ENCODE data around the gene PSG3.
"Not testable (repeated sequence)": the region's sequence is repeated elsewhere in the genome, so short reads cannot be mapped to it uniquely, and the experiment has no call there.

DNA sequence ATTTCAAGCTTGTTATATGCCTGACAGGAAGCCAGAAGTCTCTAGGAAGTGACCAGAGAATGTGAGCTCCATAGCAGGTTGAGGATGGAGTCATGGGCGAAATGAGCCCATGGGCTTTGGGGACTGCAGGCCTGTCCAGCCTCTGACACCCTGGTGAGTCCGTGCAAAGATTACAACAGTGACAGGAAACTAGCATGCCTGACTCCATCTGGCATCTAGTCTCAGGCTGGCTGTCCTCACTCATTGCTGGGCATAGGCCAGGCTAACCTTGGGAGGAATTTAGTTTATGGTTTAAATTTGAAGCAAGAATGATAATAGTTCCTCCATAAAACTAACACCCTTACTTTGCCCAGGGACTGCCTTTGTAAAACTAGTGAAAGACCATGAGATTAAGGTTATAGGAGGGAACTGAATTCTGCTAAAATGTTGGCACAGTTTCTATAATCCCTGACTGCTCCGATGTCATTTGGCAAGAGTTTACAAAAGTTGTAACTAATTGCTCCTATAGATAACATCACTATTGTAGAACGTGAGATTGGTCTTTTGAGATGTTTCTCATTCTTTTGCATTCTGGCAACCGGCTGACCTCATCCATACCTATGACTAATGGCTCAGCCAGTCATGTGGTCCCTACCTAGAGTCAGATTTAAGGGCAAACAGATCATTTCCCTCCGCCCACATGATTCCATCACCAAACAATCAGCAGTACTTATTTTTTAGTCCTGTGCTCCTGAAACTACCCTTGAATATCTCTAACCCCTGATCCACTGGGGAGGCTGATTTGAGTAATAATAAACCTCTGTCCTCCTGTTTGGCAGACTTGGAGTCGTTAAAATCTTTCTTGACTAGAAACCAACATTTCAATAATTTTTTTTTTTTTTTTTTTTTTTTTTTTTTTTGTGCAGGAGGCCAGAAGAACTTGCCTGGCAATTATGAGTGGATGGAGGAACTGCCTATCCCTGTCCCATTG, 21.0 kb upstream of the PSG3 start:
- TF ChIP-seq, protein P1, sequence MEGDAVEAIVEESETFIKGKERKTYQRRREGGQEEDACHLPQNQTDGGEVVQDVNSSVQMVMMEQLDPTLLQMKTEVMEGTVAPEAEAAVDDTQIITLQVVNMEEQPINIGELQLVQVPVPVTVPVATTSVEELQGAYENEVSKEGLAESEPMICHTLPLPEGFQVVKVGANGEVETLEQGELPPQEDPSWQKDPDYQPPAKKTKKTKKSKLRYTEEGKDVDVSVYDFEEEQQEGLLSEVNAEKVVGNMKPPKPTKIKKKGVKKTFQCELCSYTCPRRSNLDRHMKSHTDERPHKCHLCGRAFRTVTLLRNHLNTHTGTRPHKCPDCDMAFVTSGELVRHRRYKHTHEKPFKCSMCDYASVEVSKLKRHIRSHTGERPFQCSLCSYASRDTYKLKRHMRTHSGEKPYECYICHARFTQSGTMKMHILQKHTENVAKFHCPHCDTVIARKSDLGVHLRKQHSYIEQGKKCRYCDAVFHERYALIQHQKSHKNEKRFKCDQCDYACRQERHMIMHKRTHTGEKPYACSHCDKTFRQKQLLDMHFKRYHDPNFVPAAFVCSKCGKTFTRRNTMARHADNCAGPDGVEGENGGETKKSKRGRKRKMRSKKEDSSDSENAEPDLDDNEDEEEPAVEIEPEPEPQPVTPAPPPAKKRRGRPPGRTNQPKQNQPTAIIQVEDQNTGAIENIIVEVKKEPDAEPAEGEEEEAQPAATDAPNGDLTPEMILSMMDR (IDR thresholded peaks at IDR 0.05) = not testable (repeated sequence)
- not testable (repeated sequence) for TF ChIP-seq POLR2A (IDR thresholded peaks at IDR 0.05)

All from heart left ventricle (tissue), 13 donors.